Measurements from ENCODE around the gene SEC14L2.

Gene SEC14L2

GRCh38 chr22:30375312-30375849 is 21.4 kb upstream of the SEC14L2 start:
- no peaks in the 10 kb centered on the region for H3K9me3 ChIP-seq (ENCODE audit: insufficient read depth, low read length)
- H3K36me3 ChIP-seq (ENCODE audit: low read length): no peaks in the 10 kb centered on the region
- no peak for TF ChIP-seq CTCF (IDR thresholded peaks at IDR 0.05; ENCODE audit: insufficient read depth, low read length, poor library complexity, severe bottlenecking)
- no peak for TF ChIP-seq EZH2phosphoT487 (conservative IDR thresholded peaks at IDR 0.05; ENCODE audit: low read length)
- no peaks in the 10 kb centered on the region for H3F3A ChIP-seq (ENCODE audit: insufficient read depth)
- no peak overlapping the region for H3K9ac ChIP-seq (ENCODE audit: low read length)
- no peaks in the 10 kb centered on the region for H3K27me3 ChIP-seq (ENCODE audit: low read length)
- H3K27ac ChIP-seq (ENCODE audit: low read depth, low read length): no peak overlapping the region
- H3K4me2 ChIP-seq (ENCODE audit: low read depth, low read length, poor library complexity, severe bottlenecking): no peak overlapping the region
- H2AFZ ChIP-seq (ENCODE audit: low read depth, low read length, severe bottlenecking): no peak overlapping the region
- H3K4me3 ChIP-seq (ENCODE audit: insufficient read depth, low read length, poor library complexity, severe bottlenecking): no peak overlapping the region
- no peaks in the 10 kb centered on the region for H3K79me2 ChIP-seq (ENCODE audit: insufficient read depth, low read length)
- no peaks in the 10 kb centered on the region for H3K9me2 ChIP-seq (replicated peaks; ENCODE audit: insufficient read depth, low read length)
- no peaks in the 10 kb centered on the region for H4K20me1 ChIP-seq (ENCODE audit: low read depth, low read length)

- no peak for TF ChIP-seq CTCF (IDR thresholded peaks at IDR 0.05; ENCODE audit: insufficient read depth, low read length, poor library complexity, severe bottlenecking)
- no peak for TF ChIP-seq EZH2phosphoT487 (conservative IDR thresholded peaks at IDR 0.05; ENCODE audit: low read length)
- Histone ChIP-seq H3K79me2 (ENCODE audit: insufficient read depth, low read length) (no peaks in the 10 kb centered on the region), H3K4me3 (ENCODE audit: insufficient read depth, low read length, poor library complexity, severe bottlenecking) (no peak overlapping the region), H4K20me1 (ENCODE audit: low read depth, low read length) (no peaks in the 10 kb centered on the region), H2AFZ (ENCODE audit: low read depth, low read length, severe bottlenecking) (no peak overlapping the region), H3F3A (ENCODE audit: insufficient read depth) (no peaks in the 10 kb centered on the region), H3K9me3 (ENCODE audit: insufficient read depth, low read length) (no peaks in the 10 kb centered on the region), H3K4me2 (ENCODE audit: low read depth, low read length, poor library complexity, severe bottlenecking) (no peak overlapping the region), H3K9ac (ENCODE audit: low read length) (no peak overlapping the region), H3K27me3 (ENCODE audit: low read length) (no peaks in the 10 kb centered on the region), H3K36me3 (ENCODE audit: low read length) (no peaks in the 10 kb centered on the region), H3K27ac (ENCODE audit: low read depth, low read length) (no peak overlapping the region), H3K9me2 (replicated peaks; ENCODE audit: insufficient read depth, low read length) (no peaks in the 10 kb centered on the region)
Measured at GRCh38 chr22:30380011-30380410, 16.8 kb upstream of the SEC14L2 start.

- Histone ChIP-seq H3K27me3 (ENCODE audit: low read length) (no peaks in the 10 kb centered on the region), H4K20me1 (ENCODE audit: low read depth, low read length) (no peaks in the 10 kb centered on the region), H3K27ac (ENCODE audit: low read depth, low read length) (no peak overlapping the region)
Measured at GRCh38 chr22:30381264-30381663, 15.6 kb upstream of the SEC14L2 start.

More at GRCh38 chr22:30381264-30381663, 15.6 kb upstream of the SEC14L2 start:
- Histone ChIP-seq H3K79me2 (ENCODE audit: insufficient read depth, low read length) (no peaks in the 10 kb centered on the region), H3K9ac (ENCODE audit: low read length) (no peak overlapping the region), H3K4me3 (ENCODE audit: insufficient read depth, low read length, poor library complexity, severe bottlenecking) (no peak overlapping the region), H2AFZ (ENCODE audit: low read depth, low read length, severe bottlenecking) (no peak overlapping the region), H3K9me2 (replicated peaks; ENCODE audit: insufficient read depth, low read length) (no peaks in the 10 kb centered on the region), H3K4me2 (ENCODE audit: low read depth, low read length, poor library complexity, severe bottlenecking) (no peak overlapping the region), H3K36me3 (ENCODE audit: low read length) (no peaks in the 10 kb centered on the region), H3K9me3 (ENCODE audit: insufficient read depth, low read length) (no peaks in the 10 kb centered on the region), H3F3A (ENCODE audit: insufficient read depth) (no peaks in the 10 kb centered on the region)
- TF ChIP-seq CTCF (IDR thresholded peaks at IDR 0.05; ENCODE audit: insufficient read depth, low read length, poor library complexity, severe bottlenecking) (no peak), EZH2phosphoT487 (conservative IDR thresholded peaks at IDR 0.05; ENCODE audit: low read length) (no peak)
